ENCODE measurements around the gene KHDC1. TPM values are rescaled to one million over a fixed set of nuclear protein-coding genes. Genes with fewer than 3 reads are reported as not detected.
"Not testable (repeated sequence)": the region's sequence is repeated elsewhere in the genome, so short reads cannot be mapped to it uniquely, and the experiment has no call there.

Gene KHDC1
- polyA plus RNA-seq, 3 donors: 0.13 TPM; not detected in 2

GRCh38 chr6:73234733-73235132 lies 28.3 kb downstream of the KHDC1 start:
- WGBS (ENCODE audit: insufficient coverage): no CpG with 5 or more reads among the region's 1 CpG
- H2AFZ ChIP-seq (ENCODE audit: insufficient read depth, low read depth, low read length, poor library complexity, severe bottlenecking): no peak overlapping the region
- no peaks in the 10 kb centered on the region for H4K20me1 ChIP-seq (ENCODE audit: insufficient read depth, low read length)
- no peaks in the 10 kb centered on the region for H3K4me1 ChIP-seq (ENCODE audit: control insufficient read depth in 1 of 2, insufficient read depth in 2 of 2, low read length in 2 of 2)
- intact Hi-C loops (cut with micrococcal nuclease): no loop called here
- no peaks in the 10 kb centered on the region for H3K79me2 ChIP-seq (ENCODE audit: insufficient read depth, low read length)
- no peak overlapping the region for H3K27ac Mint-ChIP-seq
- DNase-seq: no peak
- peaks cover 0 to 7% (median 4%) of the 10 kb centered on the region in 7 donors for H3K9me3 Mint-ChIP-seq
- no peak overlapping the region for H3K27ac ChIP-seq (ENCODE audit: low read depth in 1 of 2, low read length in 2 of 2)
- H3K27me3 ChIP-seq (ENCODE audit: control insufficient read depth in 2 of 2, insufficient read depth in 2 of 2, low read length in 2 of 2): no peaks in the 10 kb centered on the region
- peaks cover 3% of the 10 kb centered on the region for H3K4me1 Mint-ChIP-seq
- TF ChIP-seq CTCF (IDR thresholded peaks at IDR 0.05): no peak
- no peaks in the 10 kb centered on the region for H3K36me3 ChIP-seq (replicated peaks in 1 of 2; ENCODE audit: control insufficient read depth in 1 of 2, insufficient read depth in 2 of 2, low read length in 2 of 2)
- no peak overlapping the region for H3K4me3 ChIP-seq (replicated peaks in 1 of 3; ENCODE audit: low read depth in 2 of 3, low read length in 3 of 3)
- H3K36me3 Mint-ChIP-seq: no peaks in the 10 kb centered on the region
- no peak overlapping the region for H3K9ac ChIP-seq (ENCODE audit: insufficient read depth, low read length, poor library complexity, severe bottlenecking)
- peaks cover 0 to 5% (median 0%) of the 10 kb centered on the region in 3 donors for H3K27me3 Mint-ChIP-seq (ENCODE audit: low read depth in 3 of 3)
- peaks cover 0 to 5% of the 10 kb centered on the region in 2 donors for H3K9me3 ChIP-seq (replicated peaks in 1 of 2; ENCODE audit: control insufficient read depth in 1 of 2, insufficient read depth in 1 of 2, low read length in 2 of 2)
- H3K4me2 ChIP-seq (replicated peaks; ENCODE audit: extremely low read depth, low read length, poor library complexity, severe bottlenecking): no peak overlapping the region
- no peak overlapping the region for H3K4me3 Mint-ChIP-seq

GRCh38 chr6:73233971-73234370 lies 29.0 kb downstream of the KHDC1 start:
- H3K27ac ChIP-seq (ENCODE audit: low read depth in 1 of 2, low read length in 2 of 2); H3K9me3 ChIP-seq (replicated peaks in 1 of 2; ENCODE audit: control insufficient read depth in 1 of 2, insufficient read depth in 1 of 2, low read length in 2 of 2); intact Hi-C loops (cut with micrococcal nuclease); H3K36me3 Mint-ChIP-seq; DNase-seq; H3K9ac ChIP-seq (ENCODE audit: insufficient read depth, low read length, poor library complexity, severe bottlenecking); H3K4me3 Mint-ChIP-seq; H3K36me3 ChIP-seq (replicated peaks in 1 of 2; ENCODE audit: control insufficient read depth in 1 of 2, insufficient read depth in 2 of 2, low read length in 2 of 2); H3K27me3 Mint-ChIP-seq (ENCODE audit: low read depth in 3 of 3); H2AFZ ChIP-seq (ENCODE audit: insufficient read depth, low read depth, low read length, poor library complexity, severe bottlenecking); H3K79me2 ChIP-seq (ENCODE audit: insufficient read depth, low read length); H3K27ac Mint-ChIP-seq; H3K4me3 ChIP-seq (replicated peaks in 1 of 3; ENCODE audit: low read depth in 2 of 3, low read length in 3 of 3); H4K20me1 ChIP-seq (ENCODE audit: insufficient read depth, low read length); H3K9me3 Mint-ChIP-seq; H3K4me1 Mint-ChIP-seq; H3K4me1 ChIP-seq (ENCODE audit: control insufficient read depth in 1 of 2, insufficient read depth in 2 of 2, low read length in 2 of 2); H3K4me2 ChIP-seq (replicated peaks; ENCODE audit: extremely low read depth, low read length, poor library complexity, severe bottlenecking); H3K27me3 ChIP-seq (ENCODE audit: control insufficient read depth in 2 of 2, insufficient read depth in 2 of 2, low read length in 2 of 2): not testable (repeated sequence)
- 75% methylated on average over 2 of the region's 3 CpGs for WGBS (ENCODE audit: insufficient coverage)
